ENCODE results near the gene NLRP4. TPM values are rescaled to one million over a fixed set of nuclear protein-coding genes. Genes with fewer than 3 reads are reported as not detected.

NLRP4 gene
- total RNA-seq, 1 donor from 2014 or later, result not detected

- TF ChIP-seq CTCF (IDR thresholded peaks at IDR 0.05), result no peak
- Histone ChIP-seq H3K4me3 (no peak overlapping the region), H3K4me1 (no peaks in the 10 kb centered on the region), H3K27me3 (no peaks in the 10 kb centered on the region), H3K36me3 (no peaks in the 10 kb centered on the region), H3K9me3 (no peaks in the 10 kb centered on the region), H3K27ac (no peak overlapping the region)
- no peak for DNase-seq (ENCODE audit: low spot score in 2 of 2)
- intact Hi-C loops (cut with DNase I), result no loop called here
Observed at GRCh38 chr19:55812449-55812848, 23.9 kb upstream of the NLRP4 start.

GRCh38 chr19:55813906-55814305, 22.4 kb upstream of the NLRP4 start:
- intact Hi-C loops (cut with DNase I), result no loop called here
- Histone ChIP-seq H3K27me3 (no peaks in the 10 kb centered on the region), H3K9me3 (no peaks in the 10 kb centered on the region), H3K4me1 (no peaks in the 10 kb centered on the region), H3K4me3 (no peak overlapping the region), H3K27ac (no peak overlapping the region), H3K36me3 (no peaks in the 10 kb centered on the region)
- no peak for TF ChIP-seq CTCF (IDR thresholded peaks at IDR 0.05)
- DNase-seq (ENCODE audit: low spot score in 2 of 2), result no peak

- intact Hi-C loops (cut with DNase I), result no loop called here
- DNase-seq (ENCODE audit: low spot score in 2 of 2), result no peak
- Histone ChIP-seq H3K9me3 (no peaks in the 10 kb centered on the region), H3K4me3 (no peak overlapping the region), H3K27ac (no peak overlapping the region), H3K4me1 (no peaks in the 10 kb centered on the region), H3K36me3 (no peaks in the 10 kb centered on the region), H3K27me3 (no peaks in the 10 kb centered on the region)
- no peak for TF ChIP-seq CTCF (IDR thresholded peaks at IDR 0.05)
Observed at GRCh38 chr19:55820037-55820436, 16.3 kb upstream of the NLRP4 start.

- no peaks in the 10 kb centered on the region for H3K36me3 ChIP-seq
- H3K27ac ChIP-seq, result no peak overlapping the region
- DNase-seq (ENCODE audit: low spot score in 2 of 2), result no peak
- no peak overlapping the region for H3K4me3 ChIP-seq
- no peaks in the 10 kb centered on the region for H3K9me3 ChIP-seq
- no peak for TF ChIP-seq CTCF (IDR thresholded peaks at IDR 0.05)
- no peaks in the 10 kb centered on the region for H3K27me3 ChIP-seq
- intact Hi-C loops (cut with DNase I), result no loop called here
- no peaks in the 10 kb centered on the region for H3K4me1 ChIP-seq
Observed at GRCh38 chr19:55830656-55831055, 5.7 kb upstream of the NLRP4 start.

GRCh38 chr19:55831846-55832245, 4.5 kb upstream of the NLRP4 start, which contains the start of gene NLRP11:
NLRP11 (minus strand) TSS chr19:55831999; CDS start chr19:55818174, 13,825 bp downstream.
- Histone ChIP-seq H3K27ac (no peak within 1 kb of the TSS), H3K4me3 (no peak within 1 kb of the TSS), H3K9me3 (no peaks in the 10 kb centered on the region), H3K27me3 (no peaks in the 10 kb centered on the region), H3K36me3 (no peaks in the 10 kb centered on the region), H3K4me1 (no peaks in the 10 kb centered on the region)
- no peak for DNase-seq (ENCODE audit: low spot score in 2 of 2)
- intact Hi-C loops (cut with DNase I), result no loop called here
- no peak for TF ChIP-seq CTCF (IDR thresholded peaks at IDR 0.05)

- TF ChIP-seq CTCF (IDR thresholded peaks at IDR 0.05), result no peak
- no peak overlapping the region for H3K27ac ChIP-seq
- no peaks in the 10 kb centered on the region for H3K4me1 ChIP-seq
- no peaks in the 10 kb centered on the region for H3K36me3 ChIP-seq
- no peak for DNase-seq (ENCODE audit: low spot score in 2 of 2)
- intact Hi-C loops (cut with DNase I), result no loop called here
- no peaks in the 10 kb centered on the region for H3K27me3 ChIP-seq
- no peak overlapping the region for H3K4me3 ChIP-seq
- H3K9me3 ChIP-seq, result no peaks in the 10 kb centered on the region
Observed at GRCh38 chr19:55832676-55833075, 3.7 kb upstream of the NLRP4 start.
